Measurements from ENCODE around the gene CD180.
"Not testable (repeated sequence)": the region's sequence is repeated elsewhere in the genome, so short reads cannot be mapped to it uniquely, and the experiment has no call there.

CD180 gene

DNA sequence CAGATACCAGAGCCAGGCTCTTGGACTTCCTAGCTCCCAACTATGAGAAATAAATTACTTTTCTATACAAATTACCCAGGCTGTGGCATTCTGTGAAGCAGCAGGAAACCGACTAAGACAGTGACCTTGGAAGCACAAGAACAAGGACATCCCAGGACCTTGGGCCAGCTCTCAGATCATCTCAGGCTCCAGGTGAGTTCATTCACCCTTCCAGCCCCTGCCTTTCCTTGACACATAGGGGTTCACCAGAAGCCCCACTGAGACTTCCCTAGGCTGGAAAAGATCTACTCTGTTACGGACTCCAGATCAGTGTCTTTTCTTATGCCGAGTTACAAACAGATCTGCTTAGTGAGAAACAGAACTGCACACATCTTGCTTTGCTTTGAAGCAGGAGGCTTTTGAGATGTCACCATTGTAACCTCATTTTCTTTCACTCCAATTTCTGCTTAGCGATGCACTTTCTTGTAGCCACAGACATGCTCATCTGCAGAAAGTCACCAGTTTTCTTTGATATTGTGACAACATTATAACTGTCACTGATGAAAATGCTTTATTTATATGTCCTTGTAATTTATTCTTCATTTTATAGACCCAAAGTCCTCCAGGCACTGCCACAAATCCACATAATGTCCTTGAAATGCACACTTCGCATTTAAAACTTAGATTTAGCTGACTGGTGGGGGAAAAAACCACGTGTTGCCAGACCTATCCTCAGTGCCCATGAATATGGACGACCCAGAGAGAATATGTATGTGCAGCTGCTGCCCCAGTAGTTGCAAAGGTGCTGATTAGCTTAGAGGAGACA lies 8.1 kb downstream of the CD180 start:
- no peaks in the 10 kb centered on the region for H3K36me3 ChIP-seq (ENCODE audit: insufficient read depth, low read length)
- no peaks in the 10 kb centered on the region for H3K4me1 ChIP-seq (ENCODE audit: insufficient read depth, low read length)
- peaks cover 3% of the 10 kb centered on the region; the same call in 1 of the 2 replicates for H3K9me3 ChIP-seq (ENCODE audit: control insufficient read depth, insufficient read depth, low read length)
- no peak overlapping the region for H3K9ac ChIP-seq (ENCODE audit: low read depth, low read length)

GRCh38 chr5:67187006-67187715 lies 9.4 kb downstream of the CD180 start:
- peaks cover 4% of the 10 kb centered on the region; the same call in 1 of the 2 replicates for H3K4me1 ChIP-seq (ENCODE audit: insufficient read depth, low read length)

DNA sequence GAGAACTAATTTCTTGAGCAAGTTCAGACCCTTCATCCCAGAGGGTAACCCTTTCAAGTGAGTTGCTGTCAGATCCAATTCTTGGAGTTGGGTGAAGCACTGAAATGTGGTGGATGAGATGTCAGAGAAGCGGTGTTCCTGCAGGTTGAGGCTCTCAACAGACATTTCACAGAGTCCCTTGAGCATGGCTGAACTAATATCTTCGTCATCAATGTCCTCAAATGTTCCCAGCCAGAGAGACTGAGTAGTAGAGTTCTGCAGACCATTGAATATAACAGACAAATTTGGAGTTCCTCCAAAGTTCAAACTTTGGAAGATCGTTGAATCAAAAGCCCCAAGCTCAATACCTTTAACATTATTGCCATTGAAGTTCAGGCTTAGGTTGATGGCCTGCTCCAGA lies 12.7 kb downstream of the CD180 start:
- Histone ChIP-seq H3K9me3 (ENCODE audit: control insufficient read depth, insufficient read depth, low read length) (no peaks in the 10 kb centered on the region), H3K9ac (ENCODE audit: low read depth, low read length) (no peak overlapping the region), H3K4me1 (ENCODE audit: insufficient read depth, low read length) (peaks cover 14% of the 10 kb centered on the region), H3K36me3 (ENCODE audit: insufficient read depth, low read length) (no peaks in the 10 kb centered on the region)

More at GRCh38 chr5:67187006-67187715, 9.4 kb downstream of the CD180 start:
- Histone ChIP-seq H3K36me3 (ENCODE audit: insufficient read depth, low read length) (no peaks in the 10 kb centered on the region), H3K9me3 (ENCODE audit: control insufficient read depth, insufficient read depth, low read length) (no peaks in the 10 kb centered on the region), H3K9ac (ENCODE audit: low read depth, low read length) (no peak overlapping the region)

GRCh38 chr5:67182301-67182790 lies 14.3 kb downstream of the CD180 start:
- Histone ChIP-seq H3K4me1 (ENCODE audit: insufficient read depth, low read length) (peaks cover 14% of the 10 kb centered on the region), H3K9me3 (ENCODE audit: control insufficient read depth, insufficient read depth, low read length) (no peaks in the 10 kb centered on the region; the same call in 1 of the 2 replicates), H3K9ac (ENCODE audit: low read depth, low read length) (no peak overlapping the region), H3K36me3 (ENCODE audit: insufficient read depth, low read length) (no peaks in the 10 kb centered on the region)

- peaks cover 14% of the 10 kb centered on the region for H3K4me1 ChIP-seq (ENCODE audit: insufficient read depth, low read length)
- H3K9ac ChIP-seq (ENCODE audit: low read depth, low read length) = no peak overlapping the region
Observed at GRCh38 chr5:67181648-67182221, 14.9 kb downstream of the CD180 start.

GRCh38 chr5:67179697-67180361 lies 16.8 kb downstream of the CD180 start:
- Histone ChIP-seq H3K4me1 (ENCODE audit: insufficient read depth, low read length) (peaks cover 14% of the 10 kb centered on the region), H3K36me3 (ENCODE audit: insufficient read depth, low read length) (no peaks in the 10 kb centered on the region), H3K9ac (ENCODE audit: low read depth, low read length) (no peak overlapping the region), H3K9me3 (ENCODE audit: control insufficient read depth, insufficient read depth, low read length) (peaks cover 6% of the 10 kb centered on the region; the same call in 1 of the 2 replicates)

More at GRCh38 chr5:67181648-67182221, 14.9 kb downstream of the CD180 start:
- Histone ChIP-seq H3K36me3 (ENCODE audit: insufficient read depth, low read length) (no peaks in the 10 kb centered on the region), H3K9me3 (ENCODE audit: control insufficient read depth, insufficient read depth, low read length) (peaks cover under 1% of the 10 kb centered on the region; the same call in 1 of the 2 replicates)

DNA sequence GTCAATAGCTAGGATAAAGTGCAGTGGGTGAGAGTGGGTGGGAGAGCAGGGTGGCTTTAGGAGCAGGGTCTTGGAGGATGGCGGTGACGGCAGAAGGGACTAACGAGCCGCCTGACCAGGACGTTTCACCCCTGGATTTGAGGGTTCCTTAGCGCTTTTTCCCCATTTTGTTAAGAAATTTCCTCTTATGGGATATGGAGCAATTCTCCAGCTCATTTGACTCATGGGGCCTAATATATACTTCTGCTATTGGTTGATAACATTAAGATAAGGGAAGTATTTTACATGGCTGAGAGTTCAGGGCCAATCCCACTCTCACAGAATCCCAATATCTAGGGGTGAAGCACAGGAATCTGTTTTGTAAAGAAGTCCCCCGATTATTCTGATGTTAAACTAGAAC lies 17.6 kb downstream of the CD180 start:
- Histone ChIP-seq H3K9ac (ENCODE audit: low read depth, low read length) (no peak overlapping the region), H3K36me3 (ENCODE audit: insufficient read depth, low read length) (no peaks in the 10 kb centered on the region), H3K4me1 (ENCODE audit: insufficient read depth, low read length) (peaks cover 14% of the 10 kb centered on the region)

DNA sequence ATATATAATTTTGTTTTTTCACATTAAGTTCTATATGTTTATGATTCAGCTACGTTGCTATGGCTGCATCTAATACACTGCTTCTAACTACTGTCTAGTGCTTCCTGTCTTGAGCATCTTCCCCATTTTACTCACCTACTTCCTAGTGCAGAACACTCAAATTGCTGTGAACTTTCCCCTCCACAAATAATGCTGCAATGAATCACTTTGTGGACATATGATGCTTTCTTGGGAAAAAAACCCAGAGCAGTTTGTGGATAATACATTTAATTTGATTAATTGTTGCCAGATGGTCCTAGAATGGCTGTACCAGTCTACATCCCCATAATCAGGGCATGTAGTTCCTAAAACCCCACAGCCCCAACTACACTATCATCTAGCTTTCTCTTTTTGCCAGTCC lies 18.5 kb downstream of the CD180 start:
- peaks cover 14% of the 10 kb centered on the region for H3K4me1 ChIP-seq (ENCODE audit: insufficient read depth, low read length)
- peaks cover 6% of the 10 kb centered on the region; the same call in 1 of the 2 replicates for H3K9me3 ChIP-seq (ENCODE audit: control insufficient read depth, insufficient read depth, low read length)
- H3K36me3 ChIP-seq (ENCODE audit: insufficient read depth, low read length) = no peaks in the 10 kb centered on the region

More for the DNA sequence above, 17.6 kb downstream of the CD180 start:
- H3K9me3 ChIP-seq (ENCODE audit: control insufficient read depth, insufficient read depth, low read length) = peaks cover 6% of the 10 kb centered on the region; the same call in 1 of the 2 replicates

GRCh38 chr5:67176936-67177335 lies 19.7 kb downstream of the CD180 start:
- Histone ChIP-seq H3K4me1 (ENCODE audit: insufficient read depth, low read length) (peaks cover 8% of the 10 kb centered on the region), H3K9me3 (ENCODE audit: control insufficient read depth, insufficient read depth, low read length) (peaks cover 6% of the 10 kb centered on the region; the same call in 1 of the 2 replicates), H3K9ac (ENCODE audit: low read depth, low read length) (no peak overlapping the region), H3K36me3 (ENCODE audit: insufficient read depth, low read length) (no peaks in the 10 kb centered on the region)

More for the DNA sequence above, 18.5 kb downstream of the CD180 start:
- H3K9ac ChIP-seq (ENCODE audit: low read depth, low read length) = no peak overlapping the region

DNA sequence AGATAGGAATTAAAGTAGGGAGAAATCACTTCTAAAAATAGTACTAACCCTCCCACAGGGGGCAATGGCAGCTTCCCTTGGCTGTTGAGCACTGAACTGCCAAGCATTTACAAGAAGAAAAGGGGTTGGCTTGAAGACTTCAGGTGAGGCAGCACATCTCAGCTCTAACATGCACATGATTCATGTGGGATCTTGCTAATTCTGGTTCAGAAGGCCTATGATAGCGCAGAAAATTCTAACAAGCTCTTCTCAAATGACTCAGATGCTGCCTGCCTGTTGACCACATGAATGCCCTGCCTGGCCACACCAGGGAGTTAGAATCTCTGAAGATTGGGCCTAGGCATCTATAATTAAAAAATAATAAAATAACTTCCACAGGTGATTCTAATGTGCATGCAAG lies 22.6 kb downstream of the CD180 start:
- H3K9me3 ChIP-seq (ENCODE audit: control insufficient read depth, insufficient read depth, low read length) = peaks cover 6% of the 10 kb centered on the region; the same call in 1 of the 2 replicates
- H3K4me1 ChIP-seq (ENCODE audit: insufficient read depth, low read length) = no peaks in the 10 kb centered on the region
- H3K36me3 ChIP-seq (ENCODE audit: insufficient read depth, low read length) = no peaks in the 10 kb centered on the region
- no peak overlapping the region for H3K9ac ChIP-seq (ENCODE audit: low read depth, low read length)

- not testable (repeated sequence) for H3K9ac ChIP-seq (ENCODE audit: low read depth, low read length); H3K4me1 ChIP-seq (ENCODE audit: insufficient read depth, low read length); H3K9me3 ChIP-seq (ENCODE audit: control insufficient read depth, insufficient read depth, low read length); H3K36me3 ChIP-seq (ENCODE audit: insufficient read depth, low read length)
Observed at GRCh38 chr5:67173351-67173750, 23.2 kb downstream of the CD180 start.

DNA sequence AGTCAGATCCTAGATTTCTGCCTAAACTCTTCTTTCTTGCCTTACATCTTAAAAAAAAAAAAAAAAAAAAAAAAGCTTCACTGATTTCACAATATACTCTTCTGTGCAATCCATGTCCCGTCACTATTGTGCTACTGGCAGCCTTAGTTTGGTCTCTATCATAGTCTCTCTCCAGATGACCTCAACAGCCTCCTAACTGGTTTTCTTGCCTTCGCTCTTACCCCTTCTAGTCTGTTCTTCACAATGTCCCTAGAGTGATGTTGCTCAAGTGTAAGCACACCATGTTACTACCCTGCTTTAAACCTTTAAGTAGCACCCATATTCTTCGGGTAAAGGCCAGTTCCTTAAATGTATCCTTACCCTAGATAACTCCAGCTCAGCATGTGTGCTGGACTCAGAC lies 25.8 kb downstream of the CD180 start:
- Histone ChIP-seq H3K36me3 (ENCODE audit: insufficient read depth, low read length) (no peaks in the 10 kb centered on the region), H3K9me3 (ENCODE audit: control insufficient read depth, insufficient read depth, low read length) (no peaks in the 10 kb centered on the region), H3K4me1 (ENCODE audit: insufficient read depth, low read length) (no peaks in the 10 kb centered on the region), H3K9ac (ENCODE audit: low read depth, low read length) (no peak overlapping the region)

GRCh38 chr5:67168069-67168468 lies 28.5 kb downstream of the CD180 start:
- H3K9ac ChIP-seq (ENCODE audit: low read depth, low read length) = no peak overlapping the region
- no peaks in the 10 kb centered on the region for H3K36me3 ChIP-seq (ENCODE audit: insufficient read depth, low read length)
- H3K4me1 ChIP-seq (ENCODE audit: insufficient read depth, low read length) = no peaks in the 10 kb centered on the region
- H3K9me3 ChIP-seq (ENCODE audit: control insufficient read depth, insufficient read depth, low read length) = no peaks in the 10 kb centered on the region

Data from ES-I3 (cell line).